GM19463 (cell line): ENCODE data around the gene S1PR4.
"Not testable (repeated sequence)": the region's sequence is repeated elsewhere in the genome, so short reads cannot be mapped to it uniquely, and the experiment has no call there.

Experiments
- ATAC-seq: cut with Tn5 transposase; IDR thresholded peaks from one replicate; pipeline ENCODE4 v1.9.1; 2021; ENCODE audit warnings: mild to moderate bottlenecking, moderate library complexity; ENCODE audit not compliant: unreplicated experiment

The S1PR4 gene

GRCh38 chr19:3210347-3211017 lies 31.9 kb downstream of the S1PR4 start:
- ATAC-seq = no peak

- ATAC-seq = no peak
Measured at GRCh38 chr19:3211191-3211590, 32.6 kb downstream of the S1PR4 start.

GRCh38 chr19:3213159-3213558 lies 34.6 kb downstream of the S1PR4 start:
- no peak for ATAC-seq

GRCh38 chr19:3216874-3217273 lies 38.3 kb downstream of the S1PR4 start:
- ATAC-seq = no peak

GRCh38 chr19:3220576-3220975 lies 42.0 kb downstream of the S1PR4 start:
- ATAC-seq = no peak

- ATAC-seq = not testable (repeated sequence)
Measured at GRCh38 chr19:3221576-3221975, 43.0 kb downstream of the S1PR4 start.

- no peak for ATAC-seq
Measured at GRCh38 chr19:3222709-3223108, 44.1 kb downstream of the S1PR4 start.

- ATAC-seq = no peak
Measured at GRCh38 chr19:3224346-3225168, 46.0 kb downstream of the S1PR4 start, which contains the start of gene CELF5. Gene CELF5, plus strand, starts transcription at chr19:3224661. Its CDS starts 79 bp downstream, at chr19:3224740.

GRCh38 chr19:3225169-3225485 lies 46.6 kb downstream of the S1PR4 start:
- ATAC-seq = no peak

GRCh38 chr19:3225677-3226093 lies 47.1 kb downstream of the S1PR4 start:
- ATAC-seq = no peak

- ATAC-seq = no peak
Measured at GRCh38 chr19:3227054-3227626, 48.6 kb downstream of the S1PR4 start.

GRCh38 chr19:3229346-3229743 lies 50.8 kb downstream of the S1PR4 start:
- no peak for ATAC-seq
